Kidney (tissue), 14 donors: ENCODE measurements around the gene HLA-G. TPM values are rescaled to one million over a fixed set of nuclear protein-coding genes. Genes with fewer than 3 reads are reported as not detected.

Experiments
- DNase-seq, 5 donors: peaks; one replicate each; pipeline ENCODE4 v3.0.0-alpha.2; 2013 to 2020
- FAIRE-seq: peaks from 2 replicates; lab custom pipeline; 2012; peaks lifted over from hg19 to GRCh38; lab: Jason Lieb, UNC
- H3K27ac ChIP-seq, 2 donors: one replicate each; pipeline ENCODE4 v1.7.0; 2013; ENCODE audit warnings: low read depth in 2 of 2, low read length in 2 of 2, inconsistent platforms in 1 of 2
- H3K27me3 ChIP-seq: one replicate; pipeline ENCODE4 v1.7.1; 2013; ENCODE audit warnings: low read length, inconsistent platforms; ENCODE audit not compliant: control insufficient read depth, insufficient read depth
- H3K36me3 ChIP-seq, 3 donors: one replicate each; pipeline versions ENCODE4 v1.7.0 to v1.7.1; 2013; ENCODE audit warnings: low read length in 3 of 3, control low read depth in 1 of 3, inconsistent platforms in 1 of 3; ENCODE audit not compliant: insufficient read depth in 3 of 3, control insufficient read depth in 2 of 3
- H3K4me1 ChIP-seq, 3 donors: one replicate each; pipeline versions ENCODE4 v1.7.0 to v1.7.1; 2013; ENCODE audit warnings: low read length in 3 of 3, inconsistent platforms in 1 of 3, low read depth in 1 of 3; ENCODE audit not compliant: control insufficient read depth in 2 of 3, insufficient read depth in 2 of 3
- H3K4me3 ChIP-seq, 3 donors: one replicate each; pipeline versions ENCODE4 v1.7.0 to v1.8.1; 2013; ENCODE audit warnings: low read length in 3 of 3, control low read depth in 1 of 3, inconsistent platforms in 1 of 3
- H3K9ac ChIP-seq, 3 donors: one replicate each; pipeline versions ENCODE4 v1.7.0 to v1.7.1; 2013; ENCODE audit warnings: low read length in 3 of 3, control low read depth in 1 of 3, inconsistent platforms in 1 of 3
- H3K9me3 ChIP-seq, 3 donors: one replicate each; pipeline versions ENCODE4 v1.7.0 to v1.7.1; 2013; ENCODE audit warnings: low read length in 3 of 3, control low read depth in 1 of 3, inconsistent platforms in 1 of 3; ENCODE audit not compliant: control insufficient read depth in 2 of 3, insufficient read depth in 1 of 3
- intact Hi-C: fragments of 100-400 bp; cut with DNase I; formaldehyde crosslinking; loops from one replicate; pipeline ENCODE4 v1.11.1; 2022
- polyA plus RNA-seq: library from polyadenylated mRNA; stranded (reverse); fragments of 350-450 nt; fragmentation: Illumina TruSeq; extraction: RNeasy Lipid Tissue Mini Kit (QIAGEN cat#74804); gene quantifications from one replicate; pipeline ENCODE4 v1.2.3, GENCODE V29; 2014; ENCODE audit warnings: low read depth, low replicate concordance; ENCODE audit not compliant: insufficient read depth
- total RNA-seq: library from RNA; stranded (reverse); fragmentation: NEBNext Ultra II Directional; extraction: Animal tissue kit (Norgen Biotek cat#: 25700); gene quantifications from one replicate; pipeline ENCODE4 v1.2.1, GENCODE V29; 2021
- TF ChIP-seq, protein P1 (sequence below): IDR thresholded peaks from 3 replicates; pipeline ENCODE4 v1.5.1; 2012; ENCODE audit warnings: mild to moderate bottlenecking, moderate library complexity, borderline replicate concordance; ENCODE audit not compliant: insufficient read depth; ENCODE audit errors: extremely low read depth
- donor health status: control.
- donor health status: control.
- donor health status: control.
- donor health status: control.
- donor health status: control.
- donor health status: DM: yes; HTN: yes; CAD: no.
- donor health status: Normal renal cell carcinoma (clear cell type).

HLA-G gene
- total and polyA plus RNA-seq, 2 donors from 2014 or later = 0.35 to 0.37 TPM

- H3K4me3 ChIP-seq = no peak overlapping the region
- no peaks in the 10 kb centered on the region for H3K4me1 ChIP-seq
- no peak for FAIRE-seq
- no peak for DNase-seq
- no peak overlapping the region for H3K9ac ChIP-seq
- no peaks in the 10 kb centered on the region for H3K36me3 ChIP-seq
- intact Hi-C loops = no loop called here
- H3K27me3 ChIP-seq = peaks cover 27% of the 10 kb centered on the region
- no peak overlapping the region for H3K27ac ChIP-seq
- no peaks in the 10 kb centered on the region for H3K9me3 ChIP-seq
- TF ChIP-seq, protein P1, sequence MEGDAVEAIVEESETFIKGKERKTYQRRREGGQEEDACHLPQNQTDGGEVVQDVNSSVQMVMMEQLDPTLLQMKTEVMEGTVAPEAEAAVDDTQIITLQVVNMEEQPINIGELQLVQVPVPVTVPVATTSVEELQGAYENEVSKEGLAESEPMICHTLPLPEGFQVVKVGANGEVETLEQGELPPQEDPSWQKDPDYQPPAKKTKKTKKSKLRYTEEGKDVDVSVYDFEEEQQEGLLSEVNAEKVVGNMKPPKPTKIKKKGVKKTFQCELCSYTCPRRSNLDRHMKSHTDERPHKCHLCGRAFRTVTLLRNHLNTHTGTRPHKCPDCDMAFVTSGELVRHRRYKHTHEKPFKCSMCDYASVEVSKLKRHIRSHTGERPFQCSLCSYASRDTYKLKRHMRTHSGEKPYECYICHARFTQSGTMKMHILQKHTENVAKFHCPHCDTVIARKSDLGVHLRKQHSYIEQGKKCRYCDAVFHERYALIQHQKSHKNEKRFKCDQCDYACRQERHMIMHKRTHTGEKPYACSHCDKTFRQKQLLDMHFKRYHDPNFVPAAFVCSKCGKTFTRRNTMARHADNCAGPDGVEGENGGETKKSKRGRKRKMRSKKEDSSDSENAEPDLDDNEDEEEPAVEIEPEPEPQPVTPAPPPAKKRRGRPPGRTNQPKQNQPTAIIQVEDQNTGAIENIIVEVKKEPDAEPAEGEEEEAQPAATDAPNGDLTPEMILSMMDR = no peak
Measured at GRCh38 chr6:29796026-29796425, 31.6 kb upstream of the HLA-G start.

DNA sequence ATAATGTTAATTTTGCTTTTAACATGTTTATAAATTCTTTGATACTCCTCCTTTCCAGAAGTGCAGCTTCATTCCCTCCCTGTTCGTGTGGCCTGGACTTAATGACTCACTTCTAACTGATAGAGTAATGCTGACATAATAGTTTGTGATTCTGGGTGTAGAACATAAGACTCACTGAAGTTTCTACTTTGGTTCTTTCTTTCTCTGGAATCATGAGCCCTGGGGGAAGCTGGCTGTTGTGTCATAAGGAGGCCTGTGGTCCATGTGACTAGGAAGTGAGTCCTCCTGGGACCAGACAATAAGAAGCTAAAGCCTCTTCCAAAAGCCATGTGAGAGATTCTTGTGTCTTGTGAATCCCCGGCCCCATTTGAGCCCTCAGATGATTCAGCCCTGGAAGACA, 30.5 kb upstream of the HLA-G start:
- no peak overlapping the region for H3K27ac ChIP-seq
- TF ChIP-seq, protein P1 = no peak
- peaks cover 19% of the 10 kb centered on the region for H3K27me3 ChIP-seq
- no peaks in the 10 kb centered on the region for H3K4me1 ChIP-seq
- H3K9me3 ChIP-seq = no peaks in the 10 kb centered on the region
- H3K36me3 ChIP-seq = no peaks in the 10 kb centered on the region
- H3K4me3 ChIP-seq = no peak overlapping the region
- intact Hi-C loops = no loop called here
- DNase-seq (no peak), FAIRE-seq (no peak)
- H3K9ac ChIP-seq = no peak overlapping the region

- intact Hi-C loops = no loop called here
- Histone ChIP-seq H3K27me3 (peaks cover 19% of the 10 kb centered on the region), H3K9me3 (no peaks in the 10 kb centered on the region), H3K36me3 (no peaks in the 10 kb centered on the region), H3K9ac (no peak overlapping the region), H3K4me3 (no peak overlapping the region), H3K27ac (no peak overlapping the region), H3K4me1 (no peaks in the 10 kb centered on the region)
- no peak for FAIRE-seq
- DNase-seq = no peak
- TF ChIP-seq, protein P1 = no peak
Measured at GRCh38 chr6:29797966-29798365, 29.7 kb upstream of the HLA-G start.

- H3K27me3 ChIP-seq = no peaks in the 10 kb centered on the region
- intact Hi-C loops = no loop called here
- H3K36me3 ChIP-seq = no peaks in the 10 kb centered on the region
- H3K4me1 ChIP-seq = no peaks in the 10 kb centered on the region
- H3K27ac ChIP-seq = no peak overlapping the region
- no peak overlapping the region for H3K9ac ChIP-seq
- H3K9me3 ChIP-seq = no peaks in the 10 kb centered on the region
- TF ChIP-seq, protein P1 = no peak
- H3K4me3 ChIP-seq = no peak overlapping the region
- FAIRE-seq (no peak), DNase-seq (no peak)
Measured at GRCh38 chr6:29800254-29800653, 27.4 kb upstream of the HLA-G start.
